HG02840 (cell line): ENCODE results near the gene PTH1R.
A peak's percentile ranks its signal among the peaks of the same experiment; 100 is the strongest.

Experiments
- ATAC-seq: cut with Tn5 transposase; IDR thresholded peaks from one replicate; pipeline ENCODE4 v1.9.1; 2021; ENCODE audit warnings: mild to moderate bottlenecking, moderate library complexity, moderate number of reproducible peaks; ENCODE audit not compliant: unreplicated experiment, low FRiP score

Gene PTH1R

GRCh38 chr3:46938118-46938517 is 60.6 kb downstream of the PTH1R start:
- no peak for ATAC-seq

GRCh38 chr3:46939578-46940445 is 62.3 kb downstream of the PTH1R start:
- no peak for ATAC-seq

GRCh38 chr3:46942076-46942475 is 64.6 kb downstream of the PTH1R start:
- no peak for ATAC-seq

- no peak for ATAC-seq
Observed at GRCh38 chr3:46942481-46943236, 65.1 kb downstream of the PTH1R start.

- ATAC-seq = no peak
Observed at GRCh38 chr3:46943237-46944187, 66.0 kb downstream of the PTH1R start.

- no peak for ATAC-seq
Observed at GRCh38 chr3:46944191-46944590, 66.7 kb downstream of the PTH1R start.

- no peak for ATAC-seq
Observed at GRCh38 chr3:46946416-46946815, 68.9 kb downstream of the PTH1R start.

- no peak for ATAC-seq
Observed at GRCh38 chr3:46946856-46947545, 69.5 kb downstream of the PTH1R start.

GRCh38 chr3:46947546-46947901 is 70.0 kb downstream of the PTH1R start:
- no peak for ATAC-seq

- ATAC-seq = no peak
Observed at GRCh38 chr3:46947981-46948791, 70.7 kb downstream of the PTH1R start.

- peak; percentile 44 for ATAC-seq
Observed at GRCh38 chr3:46948830-46949671, 71.5 kb downstream of the PTH1R start.

- ATAC-seq = no peak
Observed at GRCh38 chr3:46950177-46950576, 72.7 kb downstream of the PTH1R start.

- no peak for ATAC-seq
Observed at GRCh38 chr3:46950650-46951241, 73.2 kb downstream of the PTH1R start.

GRCh38 chr3:46952813-46953212 is 75.3 kb downstream of the PTH1R start:
- no peak for ATAC-seq
